ENCODE measurements around the gene RNF14. TPM values are rescaled to one million over a fixed set of nuclear protein-coding genes. Genes with fewer than 3 reads are reported as not detected.

RNF14 gene
- total RNA-seq, 1 donor from 2014 or later, result 37.1 TPM

Other genes with a start within 250 kb of the RNF14 start
- 9.9 TPM for gene PCDH1, start 90.7 kb upstream of the RNF14 start, total RNA-seq (ENCODE audit: insufficient read depth, low replicate concordance)
- gene DELE1, start 45.2 kb upstream of the RNF14 start, total RNA-seq (ENCODE audit: insufficient read depth, low replicate concordance), result 63.8 TPM
- gene PCDH12, start 10.9 kb upstream of the RNF14 start, total RNA-seq (ENCODE audit: insufficient read depth, low replicate concordance), result 5.1 TPM
- gene GNPDA1, start 43.9 kb downstream of the RNF14 start, total RNA-seq (ENCODE audit: insufficient read depth, low replicate concordance), result 14.0 TPM
- 114 TPM for gene NDFIP1, start 139.7 kb downstream of the RNF14 start, total RNA-seq (ENCODE audit: insufficient read depth, low replicate concordance)

Measured in umbilical cord (tissue), 1 donor.